ENCODE measurements around the gene CRYGC. TPM values are rescaled to one million over a fixed set of nuclear protein-coding genes. Genes with fewer than 3 reads are reported as not detected.
"Not testable (repeated sequence)": the region's sequence is repeated elsewhere in the genome, so short reads cannot be mapped to it uniquely, and the experiment has no call there.

The CRYGC gene
- total and polyA plus RNA-seq, 9 donors, result not detected

- intact Hi-C loops (cut with DNase I), result no loop called here
- no peaks in the 10 kb centered on the region for H3K4me1 ChIP-seq (ENCODE audit: insufficient read depth)
- no peak overlapping the region for H3K27ac ChIP-seq
- TF ChIP-seq POLR2A (IDR thresholded peaks at IDR 0.05) (no peak), EP300 (IDR thresholded peaks at IDR 0.05) (no peak), CTCF (IDR thresholded peaks at IDR 0.05) (no peak)
- no peaks in the 10 kb centered on the region for H3K27me3 ChIP-seq
- DNase-seq, result no peak
- H3K36me3 ChIP-seq, result no peaks in the 10 kb centered on the region
- WGBS, 3 donors, result 60 to 71% (median 64%) methylated on average over 7 of the region's 7 CpGs
- no peak overlapping the region for H3K4me3 ChIP-seq
- no peaks in the 10 kb centered on the region for H3K9me3 ChIP-seq
These were observed 16.7 kb downstream of the CRYGC start for GRCh38 chr2:208112969-208113368.

- H3K36me3 ChIP-seq; H3K27ac ChIP-seq; intact Hi-C loops (cut with DNase I); H3K9me3 ChIP-seq; H3K4me1 ChIP-seq (ENCODE audit: insufficient read depth); DNase-seq; H3K27me3 ChIP-seq; H3K4me3 ChIP-seq: not testable (repeated sequence)
- WGBS, 3 donors, result 3 to 10% (median 3%) methylated on average over 21 to 36 of the region's 36 CpGs
These were observed 17.3 kb downstream of the CRYGC start for GRCh38 chr2:208112273-208112745.

GRCh38 chr2:208103616-208104015, 26.0 kb downstream of the CRYGC start:
- 75 to 80% (median 76%) methylated on average over 3 of the region's 3 CpGs for WGBS, 3 donors
- TF ChIP-seq CTCF (IDR thresholded peaks at IDR 0.05) (no peak), POLR2A (IDR thresholded peaks at IDR 0.05) (no peak), EP300 (IDR thresholded peaks at IDR 0.05) (no peak)

GRCh38 chr2:208101716-208102631, 27.7 kb downstream of the CRYGC start:
- no peaks in the 10 kb centered on the region for H3K9me3 ChIP-seq
- H3K4me1 ChIP-seq (ENCODE audit: insufficient read depth), result no peaks in the 10 kb centered on the region
- H3K27ac ChIP-seq, result no peak overlapping the region
- WGBS, 3 donors, result 39 to 48% (median 42%) methylated on average over 10 of the region's 10 CpGs
- H3K27me3 ChIP-seq, result no peaks in the 10 kb centered on the region
- H3K4me3 ChIP-seq, result no peak overlapping the region
- no peaks in the 10 kb centered on the region for H3K36me3 ChIP-seq
- TF ChIP-seq CTCF (IDR thresholded peaks at IDR 0.05), result peak in 2 of 3 donors; percentile 34 to 35
- TF ChIP-seq EP300 (IDR thresholded peaks at IDR 0.05), result no peak
- intact Hi-C loops (cut with DNase I), result loop anchor here in 2 of 4 donors (10.0 kb wide), 1 partner anchor 153 kb away; the partner anchor contains the start of gene IDH1 (in 2 of the 2)
- no peak for DNase-seq

More at GRCh38 chr2:208103616-208104015, 26.0 kb downstream of the CRYGC start:
- intact Hi-C loops (cut with DNase I), result loop anchor here in 2 of 4 donors (10.0 kb wide), 1 partner anchor 151 kb away; the partner anchor contains the start of gene IDH1 (in 2 of the 2)
- no peak for DNase-seq
- Histone ChIP-seq H3K4me1 (ENCODE audit: insufficient read depth) (no peaks in the 10 kb centered on the region), H3K27ac (no peak overlapping the region), H3K4me3 (no peak overlapping the region), H3K9me3 (no peaks in the 10 kb centered on the region), H3K36me3 (no peaks in the 10 kb centered on the region), H3K27me3 (no peaks in the 10 kb centered on the region)

Measured in ovary (tissue), 9 donors.